ENCODE data around the gene DRC1. TPM values are rescaled to one million over a fixed set of nuclear protein-coding genes. Genes with fewer than 3 reads are reported as not detected.

The DRC1 gene
- total RNA-seq, 1 donor from 2014 or later, result 2.3 TPM

- no peak overlapping the region for H3K4me3 Mint-ChIP-seq (ENCODE audit: unreplicated experiment)
- no peaks in the 10 kb centered on the region for H3K9me3 Mint-ChIP-seq (ENCODE audit: unreplicated experiment)
- no peak for DNase-seq
- no peaks in the 10 kb centered on the region for H3K36me3 Mint-ChIP-seq (ENCODE audit: unreplicated experiment)
- H3K27me3 Mint-ChIP-seq (ENCODE audit: unreplicated experiment), result peaks cover 6% of the 10 kb centered on the region
- TF ChIP-seq, protein P1, sequence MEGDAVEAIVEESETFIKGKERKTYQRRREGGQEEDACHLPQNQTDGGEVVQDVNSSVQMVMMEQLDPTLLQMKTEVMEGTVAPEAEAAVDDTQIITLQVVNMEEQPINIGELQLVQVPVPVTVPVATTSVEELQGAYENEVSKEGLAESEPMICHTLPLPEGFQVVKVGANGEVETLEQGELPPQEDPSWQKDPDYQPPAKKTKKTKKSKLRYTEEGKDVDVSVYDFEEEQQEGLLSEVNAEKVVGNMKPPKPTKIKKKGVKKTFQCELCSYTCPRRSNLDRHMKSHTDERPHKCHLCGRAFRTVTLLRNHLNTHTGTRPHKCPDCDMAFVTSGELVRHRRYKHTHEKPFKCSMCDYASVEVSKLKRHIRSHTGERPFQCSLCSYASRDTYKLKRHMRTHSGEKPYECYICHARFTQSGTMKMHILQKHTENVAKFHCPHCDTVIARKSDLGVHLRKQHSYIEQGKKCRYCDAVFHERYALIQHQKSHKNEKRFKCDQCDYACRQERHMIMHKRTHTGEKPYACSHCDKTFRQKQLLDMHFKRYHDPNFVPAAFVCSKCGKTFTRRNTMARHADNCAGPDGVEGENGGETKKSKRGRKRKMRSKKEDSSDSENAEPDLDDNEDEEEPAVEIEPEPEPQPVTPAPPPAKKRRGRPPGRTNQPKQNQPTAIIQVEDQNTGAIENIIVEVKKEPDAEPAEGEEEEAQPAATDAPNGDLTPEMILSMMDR (IDR thresholded peaks at IDR 0.05; ENCODE audit: partially characterized antibody, unreplicated experiment), result no peak
- H3K4me1 Mint-ChIP-seq (ENCODE audit: low read depth, unreplicated experiment), result peaks cover 3% of the 10 kb centered on the region
- no peak overlapping the region for H3K27ac Mint-ChIP-seq (ENCODE audit: unreplicated experiment)
Measured at GRCh38 chr2:26475037-26475436, 73.3 kb downstream of the DRC1 start.

DNA sequence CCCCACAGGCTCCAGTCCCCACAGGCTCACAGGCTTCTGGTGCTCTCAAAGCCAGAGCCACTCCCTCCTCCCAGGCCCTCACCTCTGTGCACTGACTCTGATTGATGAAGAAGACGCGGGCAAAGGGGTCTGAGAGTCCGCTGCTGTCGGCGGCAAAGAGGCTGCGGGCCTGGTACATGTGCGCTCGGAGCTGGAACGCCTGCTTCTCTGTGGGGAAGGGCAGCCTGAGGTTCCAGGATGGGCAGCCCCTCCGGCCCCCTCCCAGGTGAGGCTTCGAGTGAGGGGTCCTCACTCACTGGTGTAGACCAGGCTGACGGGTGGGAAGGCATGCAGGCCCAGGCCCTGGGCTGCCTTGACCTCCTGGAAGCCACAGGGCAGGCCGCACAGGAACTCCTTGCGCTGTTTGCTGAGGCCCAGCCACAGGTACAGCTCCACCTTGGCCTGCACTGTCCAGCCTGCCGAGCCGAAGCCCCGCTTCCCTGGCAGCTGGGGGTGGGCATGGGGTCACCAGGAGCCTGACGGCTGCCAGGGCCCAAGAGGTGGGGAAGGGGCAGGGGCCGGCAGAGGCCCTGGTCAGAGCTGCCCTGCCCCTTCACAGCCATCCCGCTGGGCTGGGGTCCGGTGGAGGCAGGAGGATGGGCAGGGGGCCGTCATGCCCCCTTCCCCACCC is 74.2 kb downstream of the DRC1 start:
- peaks cover 3% of the 10 kb centered on the region for H3K27me3 Mint-ChIP-seq (ENCODE audit: unreplicated experiment)
- peaks cover 3% of the 10 kb centered on the region for H3K4me1 Mint-ChIP-seq (ENCODE audit: low read depth, unreplicated experiment)
- no peak overlapping the region for H3K27ac Mint-ChIP-seq (ENCODE audit: unreplicated experiment)
- H3K9me3 Mint-ChIP-seq (ENCODE audit: unreplicated experiment), result no peaks in the 10 kb centered on the region
- DNase-seq, result no peak
- no peak overlapping the region for H3K4me3 Mint-ChIP-seq (ENCODE audit: unreplicated experiment)
- TF ChIP-seq, protein P1 (IDR thresholded peaks at IDR 0.05; ENCODE audit: partially characterized antibody, unreplicated experiment), result no peak
- H3K36me3 Mint-ChIP-seq (ENCODE audit: unreplicated experiment), result no peaks in the 10 kb centered on the region

- no peak overlapping the region for H3K27ac Mint-ChIP-seq (ENCODE audit: unreplicated experiment)
- TF ChIP-seq, protein P1 (IDR thresholded peaks at IDR 0.05; ENCODE audit: partially characterized antibody, unreplicated experiment), result no peak
Measured at GRCh38 chr2:26477126-26477910, 75.6 kb downstream of the DRC1 start.

GRCh38 chr2:26477911-26478253 is 76.2 kb downstream of the DRC1 start, which contains the start of gene OTOF:
Gene OTOF (minus strand): TSS chr2:26478124.
- no peaks in the 10 kb centered on the region for H3K36me3 Mint-ChIP-seq (ENCODE audit: unreplicated experiment)
- H3K27me3 Mint-ChIP-seq (ENCODE audit: unreplicated experiment), result peaks cover 6% of the 10 kb centered on the region
- H3K4me3 Mint-ChIP-seq (ENCODE audit: unreplicated experiment), result no peak within 1 kb of the TSS
- H3K27ac Mint-ChIP-seq (ENCODE audit: unreplicated experiment), result no peak within 1 kb of the TSS
- no peak for DNase-seq
- TF ChIP-seq, protein P1 (IDR thresholded peaks at IDR 0.05; ENCODE audit: partially characterized antibody, unreplicated experiment), result no peak
- H3K4me1 Mint-ChIP-seq (ENCODE audit: low read depth, unreplicated experiment), result peaks cover 3% of the 10 kb centered on the region
- H3K9me3 Mint-ChIP-seq (ENCODE audit: unreplicated experiment), result no peaks in the 10 kb centered on the region

More at GRCh38 chr2:26477126-26477910, 75.6 kb downstream of the DRC1 start:
- peaks cover 2% of the 10 kb centered on the region for H3K27me3 Mint-ChIP-seq (ENCODE audit: unreplicated experiment)
- no peak overlapping the region for H3K4me3 Mint-ChIP-seq (ENCODE audit: unreplicated experiment)
- H3K9me3 Mint-ChIP-seq (ENCODE audit: unreplicated experiment), result no peaks in the 10 kb centered on the region
- peaks cover 3% of the 10 kb centered on the region for H3K4me1 Mint-ChIP-seq (ENCODE audit: low read depth, unreplicated experiment)
- no peak for DNase-seq
- no peaks in the 10 kb centered on the region for H3K36me3 Mint-ChIP-seq (ENCODE audit: unreplicated experiment)

GRCh38 chr2:26478366-26478765 is 76.6 kb downstream of the DRC1 start:
- DNase-seq, result no peak
- Mint-ChIP-seq H3K4me1 (ENCODE audit: low read depth, unreplicated experiment) (peaks cover 3% of the 10 kb centered on the region), H3K4me3 (ENCODE audit: unreplicated experiment) (no peak overlapping the region), H3K27me3 (ENCODE audit: unreplicated experiment) (peaks cover 6% of the 10 kb centered on the region), H3K9me3 (ENCODE audit: unreplicated experiment) (no peaks in the 10 kb centered on the region), H3K36me3 (ENCODE audit: unreplicated experiment) (no peaks in the 10 kb centered on the region), H3K27ac (ENCODE audit: unreplicated experiment) (no peak overlapping the region)
- TF ChIP-seq, protein P1 (IDR thresholded peaks at IDR 0.05; ENCODE audit: partially characterized antibody, unreplicated experiment), result no peak
